Measurements from ENCODE around the gene MCEE.
"Not testable (repeated sequence)": the region's sequence is repeated elsewhere in the genome, so short reads cannot be mapped to it uniquely, and the experiment has no call there.

The MCEE gene

GRCh38 chr2:71130152-71130904 lies at the start of gene MCEE, which contains the start of gene MPHOSPH10:
MCEE (minus strand) TSS chr2:71130229; CDS start chr2:71130219, 10 bp downstream.
MPHOSPH10 (plus strand) TSS chr2:71130634; CDS start chr2:71130666, 32 bp downstream.
- DNase-seq (ENCODE audit: low spot score): peak; percentile 88

- DNase-seq (ENCODE audit: low spot score): not testable (repeated sequence)
These were observed 48.8 kb upstream of the MCEE start for GRCh38 chr2:71178836-71179235.

GRCh38 chr2:71174207-71174606 lies 44.2 kb upstream of the MCEE start:
- no peak for DNase-seq (ENCODE audit: low spot score)

GRCh38 chr2:71173096-71173495 lies 43.1 kb upstream of the MCEE start:
- no peak for DNase-seq (ENCODE audit: low spot score)

GRCh38 chr2:71166812-71167211 lies 36.8 kb upstream of the MCEE start:
- no peak for DNase-seq (ENCODE audit: low spot score)

- DNase-seq (ENCODE audit: low spot score): peak; percentile 62
These were observed 27.2 kb upstream of the MCEE start for GRCh38 chr2:71157124-71157793.

- DNase-seq (ENCODE audit: low spot score): no peak
These were observed 26.5 kb upstream of the MCEE start for GRCh38 chr2:71156573-71156972.

GRCh38 chr2:71155846-71156245 lies 25.8 kb upstream of the MCEE start:
- DNase-seq (ENCODE audit: low spot score): no peak

GRCh38 chr2:71154798-71155197 lies 24.8 kb upstream of the MCEE start:
- DNase-seq (ENCODE audit: low spot score): no peak

GRCh38 chr2:71154279-71154678 lies 24.2 kb upstream of the MCEE start:
- DNase-seq (ENCODE audit: low spot score): no peak

- DNase-seq (ENCODE audit: low spot score): no peak
These were observed 23.7 kb upstream of the MCEE start for GRCh38 chr2:71153585-71154224.

GRCh38 chr2:71151620-71152019 lies 21.6 kb upstream of the MCEE start:
- DNase-seq (ENCODE audit: low spot score): no peak

GRCh38 chr2:71150082-71150816 lies 20.2 kb upstream of the MCEE start:
- no peak for DNase-seq (ENCODE audit: low spot score)

- DNase-seq (ENCODE audit: low spot score): no peak
These were observed 18.6 kb upstream of the MCEE start for GRCh38 chr2:71148506-71149063.

GRCh38 chr2:71143782-71144181 lies 13.8 kb upstream of the MCEE start:
- no peak for DNase-seq (ENCODE audit: low spot score)

- DNase-seq (ENCODE audit: low spot score): no peak
These were observed 6.1 kb upstream of the MCEE start for GRCh38 chr2:71136174-71136573.

- DNase-seq (ENCODE audit: low spot score): no peak
These were observed 3.6 kb upstream of the MCEE start for GRCh38 chr2:71133603-71134002.

GRCh38 chr2:71131387-71132166 lies 1.5 kb upstream of the MCEE start:
- DNase-seq (ENCODE audit: low spot score): not testable (repeated sequence)

GRCh38 chr2:71130905-71131244 lies 846 bp upstream of the MCEE start:
- peak; percentile 23 for DNase-seq (ENCODE audit: low spot score)

GRCh38 chr2:71129902-71130151 lies 202 bp downstream of the MCEE start:
- no peak for DNase-seq (ENCODE audit: low spot score)

- DNase-seq (ENCODE audit: low spot score): peak; percentile 16
These were observed 721 bp downstream of the MCEE start for GRCh38 chr2:71129114-71129901.

All from hematopoietic multipotent progenitor cell treated with erythropoietin and hydrocortisone succinate and interleukin-3 and kit ligand, for 17 days (in vitro differentiated cells).